NCI-H2081 (cell line): ENCODE results near the gene ROPN1L.

ENCODE experiments used
- DNase-seq, 2 experiments: peaks; one replicate each; lab custom pipeline; 2025; lab: John Stamatoyannopoulos, UW

ROPN1L gene

GRCh38 chr5:10427978-10428377 is 13.7 kb upstream of the ROPN1L start:
- DNase-seq = no peak

GRCh38 chr5:10431415-10431814 is 10.3 kb upstream of the ROPN1L start:
- DNase-seq = no peak

GRCh38 chr5:10432059-10433008 is 9.3 kb upstream of the ROPN1L start:
- DNase-seq = no peak

GRCh38 chr5:10434392-10434791 is 7.3 kb upstream of the ROPN1L start:
- DNase-seq = no peak

GRCh38 chr5:10438301-10438700 is 3.4 kb upstream of the ROPN1L start:
- no peak for DNase-seq

- no peak for DNase-seq
Observed at GRCh38 chr5:10439692-10440091, 2.0 kb upstream of the ROPN1L start.

GRCh38 chr5:10440367-10440990 is 1.2 kb upstream of the ROPN1L start:
- no peak for DNase-seq

GRCh38 chr5:10441992-10442435 is 335 bp downstream of the ROPN1L start:
- no peak for DNase-seq

- no peak for DNase-seq
Observed at GRCh38 chr5:10442576-10442975, 897 bp downstream of the ROPN1L start.

- no peak for DNase-seq
Observed at GRCh38 chr5:10445352-10445751, 3.7 kb downstream of the ROPN1L start.

- DNase-seq = no peak
Observed at GRCh38 chr5:10446490-10446889, 4.8 kb downstream of the ROPN1L start.

GRCh38 chr5:10447041-10447440 is 5.4 kb downstream of the ROPN1L start:
- DNase-seq = no peak

- DNase-seq = no peak
Observed at GRCh38 chr5:10448754-10449360, 7.2 kb downstream of the ROPN1L start.

GRCh38 chr5:10451137-10451824 is 9.6 kb downstream of the ROPN1L start:
- DNase-seq = peak in 1 of 2 experiments; percentile 77

- DNase-seq = peak; percentile 75 to 82
Observed at GRCh38 chr5:10452768-10453331, 11.2 kb downstream of the ROPN1L start.

GRCh38 chr5:10453545-10453944 is 11.9 kb downstream of the ROPN1L start:
- DNase-seq = no peak

GRCh38 chr5:10454591-10455276 is 13.1 kb downstream of the ROPN1L start:
- DNase-seq = no peak

- no peak for DNase-seq
Observed at GRCh38 chr5:10455277-10455670, 13.6 kb downstream of the ROPN1L start.

- DNase-seq = no peak
Observed at GRCh38 chr5:10456583-10457420, 15.1 kb downstream of the ROPN1L start.
